H9 (cell line): ENCODE data around the gene EXOC3L1. TPM values are rescaled to one million over a fixed set of nuclear protein-coding genes. Genes with fewer than 3 reads are reported as not detected.

Source experiments
- DNase-seq: peaks from one replicate; pipeline ENCODE4 v3.0.0-alpha.2; 2017
- H2AFZ ChIP-seq: one replicate; pipeline ENCODE4 v1.6.1; 2013; ENCODE audit warnings: mild to moderate bottlenecking, low read length, control low read depth, moderate library complexity
- H2AK5ac ChIP-seq: 2 replicates; pipeline ENCODE4 v1.6.1; 2013; ENCODE audit warnings: low read length, control low read depth, mixed read lengths; ENCODE audit not compliant: insufficient read length
- H2BK120ac ChIP-seq: one replicate; pipeline ENCODE4 v1.6.1; 2013; ENCODE audit warnings: low read depth, mild to moderate bottlenecking, low read length, control low read depth, inconsistent platforms; ENCODE audit not compliant: poor library complexity, severe bottlenecking
- H2BK12ac ChIP-seq: 2 replicates; pipeline ENCODE4 v1.6.1; 2013; ENCODE audit warnings: low read length, control low read depth, mixed read lengths, low read depth; ENCODE audit not compliant: insufficient read length
- H2BK15ac ChIP-seq: 2 replicates; pipeline ENCODE4 v1.6.1; 2013; ENCODE audit warnings: low read depth, low read length, control low read depth
- H2BK20ac ChIP-seq: one replicate; pipeline ENCODE4 v1.6.1; 2013; ENCODE audit warnings: low read depth, mild to moderate bottlenecking, low read length, control low read depth, inconsistent platforms; ENCODE audit not compliant: poor library complexity, severe bottlenecking
- H2BK5ac ChIP-seq: 2 replicates; pipeline ENCODE4 v1.6.1; 2013; ENCODE audit warnings: low read length, control low read depth, mixed read lengths; ENCODE audit not compliant: insufficient read length
- H3K14ac ChIP-seq: 2 replicates; pipeline ENCODE4 v1.6.1; 2013; ENCODE audit warnings: low read length, control low read depth; ENCODE audit not compliant: insufficient read depth
- H3K18ac ChIP-seq: 2 replicates; pipeline ENCODE4 v1.6.1; 2013; ENCODE audit warnings: low read depth, mild to moderate bottlenecking, mixed read lengths, low read length, control low read depth; ENCODE audit not compliant: insufficient read length
- H3K23ac ChIP-seq: 2 replicates; pipeline ENCODE4 v1.6.1; 2013; ENCODE audit warnings: low read length, control low read depth, mixed read lengths, low read depth; ENCODE audit not compliant: insufficient read length
- H3K23me2 ChIP-seq: 2 replicates; pipeline ENCODE4 v1.6.1; 2013; ENCODE audit warnings: low read depth, mild to moderate bottlenecking, mixed read lengths, low read length, control low read depth; ENCODE audit not compliant: insufficient read length, poor library complexity, severe bottlenecking
- H3K27ac ChIP-seq: 2 replicates; pipeline ENCODE4 v1.5.1; 2013; ENCODE audit warnings: low read length, control low read depth, mixed read lengths, low read depth; ENCODE audit not compliant: insufficient read length
- H3K27me3 ChIP-seq: 2 replicates; pipeline ENCODE4 v1.6.1; 2013; ENCODE audit warnings: low read length, control low read depth, inconsistent platforms; ENCODE audit not compliant: insufficient read depth
- H3K4ac ChIP-seq: 2 replicates; pipeline ENCODE4 v1.6.1; 2013; ENCODE audit warnings: low read depth, mild to moderate bottlenecking, control low read depth, inconsistent platforms, low read length, moderate library complexity
- H3K4me1 ChIP-seq: 2 replicates; pipeline ENCODE4 v1.6.1; 2013; ENCODE audit warnings: low read length, control low read depth, inconsistent platforms; ENCODE audit not compliant: insufficient read depth
- H3K4me2 ChIP-seq: 2 replicates; pipeline ENCODE4 v1.6.1; 2013; ENCODE audit warnings: low read length, control low read depth, mixed read lengths; ENCODE audit not compliant: insufficient read length, insufficient read depth
- H3K56ac ChIP-seq: 2 replicates; pipeline ENCODE4 v1.6.1; 2013; ENCODE audit warnings: low read depth, mild to moderate bottlenecking, mixed read lengths, low read length, control low read depth; ENCODE audit not compliant: insufficient read length
- H3K79me1 ChIP-seq: 2 replicates; pipeline ENCODE4 v1.6.1; 2013; ENCODE audit warnings: low read depth, mild to moderate bottlenecking, moderate library complexity, low read length, control low read depth, inconsistent platforms; ENCODE audit not compliant: insufficient read depth, poor library complexity, severe bottlenecking
- H3K79me2 ChIP-seq: 2 replicates; pipeline ENCODE4 v1.6.1; 2013; ENCODE audit warnings: low read length, control low read depth, inconsistent platforms; ENCODE audit not compliant: insufficient read depth
- H3K9ac ChIP-seq: 2 replicates; pipeline ENCODE4 v1.6.1; 2013; ENCODE audit warnings: low read length, control low read depth, mixed read lengths; ENCODE audit not compliant: insufficient read length; ENCODE audit errors: extremely low read depth
- H3K9me3 ChIP-seq: one replicate; pipeline ENCODE4 v1.6.1; 2013; ENCODE audit warnings: low read depth, low read length, inconsistent platforms; ENCODE audit not compliant: control insufficient read depth
- H3T11ph ChIP-seq: one replicate; pipeline ENCODE4 v1.6.1; 2013; ENCODE audit warnings: mild to moderate bottlenecking, low read length, control low read depth, inconsistent platforms
- H4K20me1 ChIP-seq: one replicate; pipeline ENCODE4 v1.6.1; 2013; ENCODE audit not compliant: control insufficient read depth, insufficient read length, insufficient read depth
- H4K5ac ChIP-seq: 2 replicates; pipeline ENCODE4 v1.6.1; 2013; ENCODE audit warnings: low read depth, mild to moderate bottlenecking, mixed read lengths, low read length, control low read depth; ENCODE audit not compliant: insufficient read length
- H4K8ac ChIP-seq: replicated peaks from 2 replicates; pipeline ENCODE4 v1.6.1; 2013; ENCODE audit warnings: low read length, control low read depth, mixed read lengths, low read depth; ENCODE audit not compliant: insufficient read length
- H4K91ac ChIP-seq: 2 replicates; pipeline ENCODE4 v1.6.1; 2013; ENCODE audit warnings: low read depth, mild to moderate bottlenecking, moderate library complexity, mixed read lengths, low read length, control low read depth; ENCODE audit not compliant: insufficient read length
- H3K27ac Mint-ChIP-seq, 3 experiments: 2 replicates in 2 of 3; 3 replicates in 1 of 3; pipeline ENCODE4 v1.8.0; 2020 to 2021; ENCODE audit warnings: mixed read lengths in 3 of 3, mild to moderate bottlenecking in 1 of 3, moderate library complexity in 1 of 3
- H3K27me3 Mint-ChIP-seq: 2 replicates; pipeline ENCODE4 v1.8.0; 2021; ENCODE audit warnings: low read depth, mild to moderate bottlenecking, moderate library complexity, mixed read lengths
- H3K36me3 Mint-ChIP-seq, 3 experiments: 2 replicates in 2 of 3; 3 replicates in 1 of 3; pipeline ENCODE4 v1.8.0; 2020 to 2021; ENCODE audit warnings: low read depth in 3 of 3, mixed read lengths in 3 of 3; ENCODE audit not compliant: insufficient read depth in 1 of 3
- H3K4me1 Mint-ChIP-seq, 2 experiments: 2 replicates each; pipeline ENCODE4 v1.8.0; 2020; ENCODE audit warnings: mixed read lengths in 2 of 2
- H3K4me3 Mint-ChIP-seq, 2 experiments: 2 replicates in 1 of 2; 3 replicates in 1 of 2; pipeline ENCODE4 v1.8.0; 2020 to 2021; ENCODE audit warnings: mild to moderate bottlenecking in 2 of 2, mixed read lengths in 2 of 2, moderate library complexity in 1 of 2
- H3K9me3 Mint-ChIP-seq, 2 experiments: 2 replicates in 1 of 2; 3 replicates in 1 of 2; pipeline ENCODE4 v1.8.0; 2020; ENCODE audit warnings: mild to moderate bottlenecking in 2 of 2, mixed read lengths in 2 of 2, moderate library complexity in 1 of 2
- WGBS: extraction: QIAGEN DNeasy Blood & Tissue Kit; methylation state at CpG from one replicate; pipeline ENCODE4 v1.1.7; 2013; ENCODE audit warnings: missing lambda C conversion rate, low lambda C conversion rate, mixed read lengths; ENCODE audit not compliant: insufficient read length; ENCODE audit errors: extremely low coverage; 5-methylcytosine and 5-hydroxymethylcytosine counted together
- total RNA-seq: library from RNA; stranded (reverse); gene quantifications from 2 replicates; pipeline ENCODE4 v1.2.1, GENCODE V29; 2021
- TF ChIP-seq, protein P1 (sequence below): fragments of 200-600 bp; sonication (generic); conservative IDR thresholded peaks from 3 replicates; pipeline ENCODE4 v1.8.0; 2021; ENCODE audit warnings: antibody characterized with exemption, mild to moderate bottlenecking

EXOC3L1 gene
- total RNA-seq, 1 experiment from 2014 or later, result 3.3 TPM

- Histone ChIP-seq H3K79me1 (peaks cover 4% of the 10 kb centered on the region), H3K23ac (no peak overlapping the region), H2BK120ac (no peak overlapping the region), H3T11ph (no peak overlapping the region), H4K5ac (no peak overlapping the region), H3K9me3 (no peaks in the 10 kb centered on the region), H3K27ac (no peak overlapping the region), H4K20me1 (peaks cover 3% of the 10 kb centered on the region), H3K79me2 (no peaks in the 10 kb centered on the region), H3K4me1 (peaks cover 11% of the 10 kb centered on the region; the same call in 1 of the 2 replicates), H3K14ac (no peak overlapping the region), H2BK20ac (no peak overlapping the region), H3K4me2 (no peak overlapping the region), H3K9ac (no peak overlapping the region), H2BK15ac (no peak overlapping the region), H4K91ac (no peak overlapping the region), H3K23me2 (no peaks in the 10 kb centered on the region), H3K27me3 (no peaks in the 10 kb centered on the region), H3K4ac (no peak overlapping the region), H3K56ac (no peak overlapping the region), H2BK12ac (no peak overlapping the region), H4K8ac (no peak overlapping the region), H3K18ac (no peak overlapping the region), H2AK5ac (no peak overlapping the region), H2BK5ac (no peak overlapping the region), H2AFZ (no peak overlapping the region)
- Mint-ChIP-seq H3K27me3 (no peaks in the 10 kb centered on the region), H3K36me3 (peaks cover 24 to 61% (median 39%) of the 10 kb centered on the region in 3 experiments), H3K4me3 (peak overlapping the region in 1 of 2 experiments; percentile 48; a peak in 1 of 5 replicates), H3K4me1 (peaks cover 13 to 20% of the 10 kb centered on the region in 2 experiments), H3K27ac (peak overlapping the region in 2 of 3 experiments; percentile 20 to 32; a peak in 2 of 7 replicates), H3K9me3 (no peaks in the 10 kb centered on the region)
- TF ChIP-seq, protein P1, sequence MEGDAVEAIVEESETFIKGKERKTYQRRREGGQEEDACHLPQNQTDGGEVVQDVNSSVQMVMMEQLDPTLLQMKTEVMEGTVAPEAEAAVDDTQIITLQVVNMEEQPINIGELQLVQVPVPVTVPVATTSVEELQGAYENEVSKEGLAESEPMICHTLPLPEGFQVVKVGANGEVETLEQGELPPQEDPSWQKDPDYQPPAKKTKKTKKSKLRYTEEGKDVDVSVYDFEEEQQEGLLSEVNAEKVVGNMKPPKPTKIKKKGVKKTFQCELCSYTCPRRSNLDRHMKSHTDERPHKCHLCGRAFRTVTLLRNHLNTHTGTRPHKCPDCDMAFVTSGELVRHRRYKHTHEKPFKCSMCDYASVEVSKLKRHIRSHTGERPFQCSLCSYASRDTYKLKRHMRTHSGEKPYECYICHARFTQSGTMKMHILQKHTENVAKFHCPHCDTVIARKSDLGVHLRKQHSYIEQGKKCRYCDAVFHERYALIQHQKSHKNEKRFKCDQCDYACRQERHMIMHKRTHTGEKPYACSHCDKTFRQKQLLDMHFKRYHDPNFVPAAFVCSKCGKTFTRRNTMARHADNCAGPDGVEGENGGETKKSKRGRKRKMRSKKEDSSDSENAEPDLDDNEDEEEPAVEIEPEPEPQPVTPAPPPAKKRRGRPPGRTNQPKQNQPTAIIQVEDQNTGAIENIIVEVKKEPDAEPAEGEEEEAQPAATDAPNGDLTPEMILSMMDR, result no peak
- no peak for DNase-seq
- WGBS, result no CpG with 5 or more reads among the region's 16 CpGs
These were observed 47.7 kb upstream of the EXOC3L1 start for GRCh38 chr16:67237396-67238277.
